ENCODE results near the gene ARHGEF19. TPM values are rescaled to one million over a fixed set of nuclear protein-coding genes. Genes with fewer than 3 reads are reported as not detected.
"Not testable (repeated sequence)": the region's sequence is repeated elsewhere in the genome, so short reads cannot be mapped to it uniquely, and the experiment has no call there.

The ARHGEF19 gene
- total RNA-seq, 4 donors from 2014 or later: 3.3 to 4.6 (median 3.9) TPM

GRCh38 chr1:16171314-16172151, 40.9 kb downstream of the ARHGEF19 start:
- Histone ChIP-seq H3K4me3 (no peak overlapping the region), H3K4me1 (peaks cover 41 to 54% (median 50%) of the 10 kb centered on the region in 4 donors), H3K36me3 (no peaks in the 10 kb centered on the region), H3K27me3 (peaks cover 0 to 6% (median 0%) of the 10 kb centered on the region in 4 donors), H3K27ac (replicated peaks in 1 of 4) (no peak overlapping the region), H3K9me3 (no peaks in the 10 kb centered on the region)
- DNase-seq (ENCODE audit: extremely low spot score): no peak
- WGBS: 97% methylated on average over 9 of the region's 19 CpGs
- TF ChIP-seq CTCF (IDR thresholded peaks at IDR 0.05) (no peak), EP300 (IDR thresholded peaks at IDR 0.05) (no peak), POLR2A (IDR thresholded peaks at IDR 0.05; ENCODE audit: low read depth) (no peak), POLR2AphosphoS5 (IDR thresholded peaks at IDR 0.05) (no peak)
- intact Hi-C loops (cut with DNase I): no loop called here

GRCh38 chr1:16170283-16170673, 42.2 kb downstream of the ARHGEF19 start:
- no peak overlapping the region for H3K27ac ChIP-seq (replicated peaks in 1 of 4)
- no peak for DNase-seq (ENCODE audit: extremely low spot score)
- 97% methylated on average over 3 of the region's 3 CpGs for WGBS
- TF ChIP-seq POLR2A (IDR thresholded peaks at IDR 0.05; ENCODE audit: low read depth): no peak
- TF ChIP-seq POLR2AphosphoS5 (IDR thresholded peaks at IDR 0.05): no peak
- TF ChIP-seq CTCF (IDR thresholded peaks at IDR 0.05): no peak
- TF ChIP-seq EP300 (IDR thresholded peaks at IDR 0.05): no peak
- no peaks in the 10 kb centered on the region for H3K9me3 ChIP-seq
- H3K4me3 ChIP-seq: no peak overlapping the region
- peaks cover 0 to 6% (median 0%) of the 10 kb centered on the region in 4 donors for H3K27me3 ChIP-seq
- H3K36me3 ChIP-seq: no peaks in the 10 kb centered on the region
- intact Hi-C loops (cut with DNase I): no loop called here
- H3K4me1 ChIP-seq: peaks cover 28 to 44% (median 37%) of the 10 kb centered on the region in 4 donors

- TF ChIP-seq CTCF (IDR thresholded peaks at IDR 0.05) (no peak), EP300 (IDR thresholded peaks at IDR 0.05) (no peak), POLR2A (IDR thresholded peaks at IDR 0.05; ENCODE audit: low read depth) (no peak), POLR2AphosphoS5 (IDR thresholded peaks at IDR 0.05) (no peak)
- Histone ChIP-seq H3K27ac (replicated peaks in 1 of 4) (no peak overlapping the region), H3K9me3 (no peaks in the 10 kb centered on the region), H3K4me3 (no peak overlapping the region), H3K4me1 (peaks cover 16 to 43% (median 35%) of the 10 kb centered on the region in 4 donors), H3K27me3 (peaks cover 0 to 6% (median 0%) of the 10 kb centered on the region in 4 donors), H3K36me3 (no peaks in the 10 kb centered on the region)
- intact Hi-C loops (cut with DNase I): no loop called here
- DNase-seq (ENCODE audit: extremely low spot score): no peak
- WGBS: 87% methylated on average over 11 of the region's 13 CpGs
Measured at GRCh38 chr1:16168622-16169360, 43.7 kb downstream of the ARHGEF19 start.

GRCh38 chr1:16168144-16168495, 44.3 kb downstream of the ARHGEF19 start:
- intact Hi-C loops (cut with DNase I); H3K36me3 ChIP-seq; H3K27ac ChIP-seq (replicated peaks in 1 of 4): not testable (repeated sequence)

More at GRCh38 chr1:16168144-16168495, 44.3 kb downstream of the ARHGEF19 start:
- H3K9me3 ChIP-seq; H3K27me3 ChIP-seq; DNase-seq (ENCODE audit: extremely low spot score): not testable (repeated sequence)
- Histone ChIP-seq H3K4me3 (peak overlapping the region; percentile 61 to 68 (median 64)), H3K4me1 (peaks cover 10 to 36% (median 28%) of the 10 kb centered on the region in 4 donors)
- WGBS: 75% methylated on average over 10 of the region's 10 CpGs
